ENCODE measurements around the gene DGKI.
"Not testable (repeated sequence)": the region's sequence is repeated elsewhere in the genome, so short reads cannot be mapped to it uniquely, and the experiment has no call there.

Gene DGKI

GRCh38 chr7:137453356-137453755 lies 393.4 kb downstream of the DGKI start:
- no peak for DNase-seq

- DNase-seq = no peak
Measured at GRCh38 chr7:137449016-137449415, 397.8 kb downstream of the DGKI start.

- DNase-seq = not testable (repeated sequence)
Measured at GRCh38 chr7:137448572-137448971, 398.2 kb downstream of the DGKI start.

- DNase-seq = no peak
Measured at GRCh38 chr7:137446025-137446424, 400.7 kb downstream of the DGKI start.

- DNase-seq = no peak
Measured at GRCh38 chr7:137445268-137445667, 401.5 kb downstream of the DGKI start.

- no peak for DNase-seq
Measured at GRCh38 chr7:137443616-137444015, 403.2 kb downstream of the DGKI start.

- DNase-seq = no peak
Measured at GRCh38 chr7:137441451-137441850, 405.3 kb downstream of the DGKI start.

- DNase-seq = no peak
Measured at GRCh38 chr7:137439829-137440825, 406.6 kb downstream of the DGKI start.

- DNase-seq = no peak
Measured at GRCh38 chr7:137434946-137435345, 411.8 kb downstream of the DGKI start.

GRCh38 chr7:137434530-137434929 lies 412.2 kb downstream of the DGKI start:
- no peak for DNase-seq

- DNase-seq = no peak
Measured at GRCh38 chr7:137423321-137423720, 423.5 kb downstream of the DGKI start.

GRCh38 chr7:137421366-137421765 lies 425.4 kb downstream of the DGKI start:
- no peak for DNase-seq

GRCh38 chr7:137418841-137419240 lies 427.9 kb downstream of the DGKI start:
- no peak for DNase-seq

GRCh38 chr7:137417464-137417863 lies 429.3 kb downstream of the DGKI start:
- no peak for DNase-seq

- no peak for DNase-seq
Measured at GRCh38 chr7:137413901-137414300, 432.9 kb downstream of the DGKI start.

GRCh38 chr7:137411446-137411845 lies 435.3 kb downstream of the DGKI start:
- no peak for DNase-seq

- no peak for DNase-seq
Measured at GRCh38 chr7:137408126-137408525, 438.6 kb downstream of the DGKI start.

- DNase-seq = no peak
Measured at GRCh38 chr7:137407078-137407477, 439.7 kb downstream of the DGKI start.

GRCh38 chr7:137404660-137405317 lies 442.0 kb downstream of the DGKI start:
- DNase-seq = no peak

- no peak for DNase-seq
Measured at GRCh38 chr7:137403353-137403695, 443.4 kb downstream of the DGKI start.

GRCh38 chr7:137402536-137403352 lies 444.0 kb downstream of the DGKI start:
- no peak for DNase-seq

GRCh38 chr7:137399827-137400823 lies 446.6 kb downstream of the DGKI start:
- DNase-seq = no peak

All from CD4-positive, alpha-beta T cell treated with Interleukin-10 for 1 hour (primary cell).